ENCODE results near the gene CCDC9.
A peak's percentile ranks its signal among the peaks of the same experiment; 100 is the strongest.
"Not testable (repeated sequence)": the region's sequence is repeated elsewhere in the genome, so short reads cannot be mapped to it uniquely, and the experiment has no call there.

CCDC9 gene

DNA sequence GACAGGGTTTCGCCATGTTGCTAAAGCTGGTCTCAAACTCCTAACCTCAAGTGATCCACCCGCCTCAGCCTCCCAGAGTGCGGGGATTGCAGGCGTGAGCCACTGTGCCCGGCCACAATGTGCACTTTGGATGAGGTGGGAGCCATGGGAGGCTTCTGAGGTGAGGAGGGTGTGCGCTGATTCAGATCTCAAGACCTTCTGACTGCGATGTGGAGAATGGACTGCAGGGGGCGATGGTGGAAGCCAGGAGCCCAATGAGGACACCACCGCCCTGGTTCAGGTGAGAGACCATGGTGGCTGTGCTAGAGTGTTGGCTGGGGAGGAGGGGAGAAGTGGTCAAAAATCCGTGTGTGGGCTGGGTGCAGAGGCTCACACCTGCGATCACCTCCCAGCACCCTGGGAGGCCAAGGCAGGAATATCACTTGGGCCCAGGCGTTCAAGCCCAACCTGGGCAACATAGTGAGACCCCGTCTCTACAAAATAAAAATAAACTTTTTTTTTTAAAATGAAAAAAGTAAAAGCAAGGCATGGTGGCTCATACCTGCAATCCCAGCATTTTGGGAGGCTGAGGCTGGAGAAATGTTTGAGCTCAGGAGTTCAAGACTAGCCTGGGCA is 24.0 kb downstream of the CCDC9 start:
- H3K4me3 ChIP-seq (ENCODE audit: severe bottlenecking), result no peak overlapping the region
- DNase-seq (ENCODE audit: low spot score) (no peak), ATAC-seq (ENCODE audit: low read depth) (no peak)
- no peaks in the 10 kb centered on the region for H3K9me3 ChIP-seq (ENCODE audit: severe bottlenecking)
- TF ChIP-seq CTCF (IDR thresholded peaks at IDR 0.05; ENCODE audit: poor library complexity, severe bottlenecking), result peak; percentile 32
- no peaks in the 10 kb centered on the region for H3K27me3 ChIP-seq (ENCODE audit: insufficient read depth, poor library complexity, severe bottlenecking)
- no peak overlapping the region for H3K27ac ChIP-seq (ENCODE audit: poor library complexity, severe bottlenecking)
- no peaks in the 10 kb centered on the region for H3K36me3 ChIP-seq (ENCODE audit: low read depth)
- no peaks in the 10 kb centered on the region for H3K4me1 ChIP-seq (ENCODE audit: insufficient read depth, poor library complexity, severe bottlenecking)

DNA sequence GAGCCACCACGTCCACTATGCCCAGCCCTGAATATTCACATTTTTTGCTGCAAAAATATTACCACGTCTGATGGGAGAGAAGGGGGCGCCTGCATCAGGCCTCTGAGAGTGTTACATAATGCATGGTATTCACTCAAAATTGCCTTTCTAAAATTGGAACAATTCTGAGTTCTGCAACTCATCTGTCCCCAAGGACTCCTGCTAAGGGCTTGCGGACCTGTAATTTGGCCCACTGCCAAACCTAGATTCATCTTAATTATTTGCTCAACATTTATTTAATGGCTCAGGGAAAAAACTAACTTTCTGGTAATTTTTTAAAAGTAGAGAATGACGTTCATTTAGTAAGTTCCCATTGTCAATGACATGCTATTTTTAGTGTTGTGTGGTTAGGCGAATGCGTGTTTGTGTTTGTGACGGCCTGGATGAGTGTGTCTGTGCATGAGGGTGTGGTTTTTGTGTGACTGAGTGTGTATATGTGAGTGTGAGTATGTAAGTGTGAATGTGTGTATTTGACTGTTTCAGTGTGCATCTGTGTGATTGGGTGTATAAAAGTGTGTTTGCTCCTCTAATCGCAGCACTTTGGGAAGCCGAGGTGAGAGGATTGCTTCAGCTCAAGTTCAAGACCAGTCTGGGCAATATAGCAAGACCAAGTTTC is 27.2 kb downstream of the CCDC9 start:
- H3K27ac ChIP-seq (ENCODE audit: poor library complexity, severe bottlenecking), result no peak overlapping the region
- DNase-seq (ENCODE audit: low spot score) (no peak), ATAC-seq (ENCODE audit: low read depth) (no peak)
- H3K36me3 ChIP-seq (ENCODE audit: low read depth), result no peaks in the 10 kb centered on the region
- TF ChIP-seq CTCF (IDR thresholded peaks at IDR 0.05; ENCODE audit: poor library complexity, severe bottlenecking), result no peak
- no peaks in the 10 kb centered on the region for H3K4me1 ChIP-seq (ENCODE audit: insufficient read depth, poor library complexity, severe bottlenecking)
- H3K27me3 ChIP-seq (ENCODE audit: insufficient read depth, poor library complexity, severe bottlenecking), result no peaks in the 10 kb centered on the region
- H3K9me3 ChIP-seq (ENCODE audit: severe bottlenecking), result no peaks in the 10 kb centered on the region
- no peak overlapping the region for H3K4me3 ChIP-seq (ENCODE audit: severe bottlenecking)

GRCh38 chr19:47284324-47284899 is 28.1 kb downstream of the CCDC9 start:
- Histone ChIP-seq H3K4me1 (ENCODE audit: insufficient read depth, poor library complexity, severe bottlenecking) (no peaks in the 10 kb centered on the region), H3K27ac (ENCODE audit: poor library complexity, severe bottlenecking) (no peak overlapping the region), H3K4me3 (ENCODE audit: severe bottlenecking) (no peak overlapping the region), H3K27me3 (ENCODE audit: insufficient read depth, poor library complexity, severe bottlenecking) (no peaks in the 10 kb centered on the region), H3K36me3 (ENCODE audit: low read depth) (no peaks in the 10 kb centered on the region), H3K9me3 (ENCODE audit: severe bottlenecking) (no peaks in the 10 kb centered on the region)
- no peak for DNase-seq (ENCODE audit: low spot score)
- ATAC-seq (ENCODE audit: low read depth), result 0 out of 3 replicates have a peak, but pooled peaks have one; percentile 22
- peak; percentile 92 for TF ChIP-seq CTCF (IDR thresholded peaks at IDR 0.05; ENCODE audit: poor library complexity, severe bottlenecking)

GRCh38 chr19:47296036-47296435 is 39.7 kb downstream of the CCDC9 start:
- H3K4me1 ChIP-seq (ENCODE audit: insufficient read depth, poor library complexity, severe bottlenecking), result no peaks in the 10 kb centered on the region
- H3K36me3 ChIP-seq (ENCODE audit: low read depth), result no peaks in the 10 kb centered on the region
- TF ChIP-seq CTCF (IDR thresholded peaks at IDR 0.05; ENCODE audit: poor library complexity, severe bottlenecking), result peak; percentile 74
- no peaks in the 10 kb centered on the region for H3K9me3 ChIP-seq (ENCODE audit: severe bottlenecking)
- H3K4me3 ChIP-seq (ENCODE audit: severe bottlenecking), result no peak overlapping the region
- peak; percentile 90 for ATAC-seq (ENCODE audit: low read depth)
- no peaks in the 10 kb centered on the region for H3K27me3 ChIP-seq (ENCODE audit: insufficient read depth, poor library complexity, severe bottlenecking)
- no peak overlapping the region for H3K27ac ChIP-seq (ENCODE audit: poor library complexity, severe bottlenecking)
- DNase-seq (ENCODE audit: low spot score), result peak; percentile 77

GRCh38 chr19:47300867-47301266 is 44.5 kb downstream of the CCDC9 start:
- not testable (repeated sequence) for H3K27ac ChIP-seq (ENCODE audit: poor library complexity, severe bottlenecking); ATAC-seq (ENCODE audit: low read depth); H3K4me1 ChIP-seq (ENCODE audit: insufficient read depth, poor library complexity, severe bottlenecking); DNase-seq (ENCODE audit: low spot score); H3K4me3 ChIP-seq (ENCODE audit: severe bottlenecking); H3K9me3 ChIP-seq (ENCODE audit: severe bottlenecking); H3K27me3 ChIP-seq (ENCODE audit: insufficient read depth, poor library complexity, severe bottlenecking); H3K36me3 ChIP-seq (ENCODE audit: low read depth)
